Measurements from ENCODE around the gene ADGRL2.
"Not testable (repeated sequence)": the region's sequence is repeated elsewhere in the genome, so short reads cannot be mapped to it uniquely, and the experiment has no call there.

Gene ADGRL2

GRCh38 chr1:81874940-81875339, 74.2 kb downstream of the ADGRL2 start:
- Histone ChIP-seq H3K9me3 (ENCODE audit: low read length) (no peaks in the 10 kb centered on the region), H3K27me3 (ENCODE audit: insufficient read depth, low read length) (no peaks in the 10 kb centered on the region), H3K4me3 (ENCODE audit: low read length) (no peak overlapping the region), H3K36me3 (ENCODE audit: insufficient read depth, low read length) (peaks cover 3% of the 10 kb centered on the region), H3K4me1 (ENCODE audit: insufficient read depth, low read length) (peaks cover 19% of the 10 kb centered on the region), H2AFZ (ENCODE audit: low read depth, low read length) (no peak overlapping the region)

DNA sequence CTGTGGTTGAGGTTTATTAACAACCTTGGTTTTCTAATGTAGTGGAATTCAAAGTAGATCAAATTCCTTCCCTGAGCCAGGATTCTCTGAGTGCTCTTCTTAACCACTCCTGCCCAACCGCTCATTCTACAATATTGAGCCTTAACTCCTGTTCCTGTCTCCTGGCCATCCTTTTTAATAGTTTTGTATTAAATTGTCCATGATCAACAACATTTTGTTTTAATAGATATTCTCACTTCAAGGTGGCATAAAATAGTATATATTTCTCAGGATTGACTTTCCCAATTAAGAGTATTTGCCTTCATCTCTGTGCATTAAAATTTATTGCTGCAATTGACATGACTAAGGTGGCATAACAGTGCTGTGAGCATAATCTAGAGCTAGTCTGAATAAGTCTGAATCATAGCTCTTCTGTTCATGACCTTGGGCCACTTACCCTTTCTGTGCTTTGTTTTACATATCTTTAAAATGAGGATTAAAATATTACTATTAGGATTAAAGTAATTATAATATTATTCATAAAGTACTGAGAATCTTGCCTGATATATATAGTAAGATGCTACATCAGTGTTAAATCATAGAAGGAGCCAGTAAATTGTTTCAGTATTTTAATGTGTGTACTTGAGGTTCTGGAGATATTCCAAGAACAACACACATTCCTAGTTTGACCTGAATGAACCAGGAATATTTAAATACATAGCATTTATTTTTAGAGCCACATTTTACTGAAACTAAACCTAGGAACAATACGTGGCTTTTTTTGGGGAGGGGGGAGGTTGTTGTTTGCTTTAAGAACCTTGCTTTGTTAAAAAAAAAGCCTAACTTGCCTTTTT, 76.4 kb downstream of the ADGRL2 start:
- Histone ChIP-seq H3K4me1 (ENCODE audit: insufficient read depth, low read length) (peaks cover 24% of the 10 kb centered on the region), H3K36me3 (ENCODE audit: insufficient read depth, low read length) (peaks cover 2% of the 10 kb centered on the region), H2AFZ (ENCODE audit: low read depth, low read length) (no peak overlapping the region), H3K27me3 (ENCODE audit: insufficient read depth, low read length) (no peaks in the 10 kb centered on the region), H3K4me3 (ENCODE audit: low read length) (no peak overlapping the region), H3K9me3 (ENCODE audit: low read length) (no peaks in the 10 kb centered on the region)

DNA sequence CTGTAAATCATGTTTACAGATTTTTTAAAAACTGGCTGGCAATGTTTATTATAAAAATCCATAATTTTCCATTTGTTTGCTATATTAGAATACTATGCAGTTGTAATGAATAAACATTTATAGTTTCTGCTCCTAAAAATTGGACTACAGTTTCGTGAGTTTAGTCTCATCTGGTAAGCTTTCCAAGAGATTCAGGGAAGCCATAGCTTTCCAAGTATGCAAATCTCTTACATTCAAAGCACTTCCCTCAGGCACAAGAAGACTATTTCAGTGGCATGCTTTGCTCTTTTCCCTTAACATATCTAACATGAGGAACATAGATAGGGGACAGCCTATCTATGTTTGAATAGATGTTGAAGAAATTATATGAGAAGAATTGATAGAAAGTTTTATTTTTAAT, 77.2 kb downstream of the ADGRL2 start:
- H3K9me3 ChIP-seq (ENCODE audit: low read length), result no peaks in the 10 kb centered on the region
- H3K36me3 ChIP-seq (ENCODE audit: insufficient read depth, low read length), result peaks cover 5% of the 10 kb centered on the region
- H3K4me1 ChIP-seq (ENCODE audit: insufficient read depth, low read length), result peaks cover 24% of the 10 kb centered on the region
- H2AFZ ChIP-seq (ENCODE audit: low read depth, low read length), result no peak overlapping the region
- H3K4me3 ChIP-seq (ENCODE audit: low read length), result no peak overlapping the region
- no peaks in the 10 kb centered on the region for H3K27me3 ChIP-seq (ENCODE audit: insufficient read depth, low read length)

- peaks cover 24% of the 10 kb centered on the region for H3K4me1 ChIP-seq (ENCODE audit: insufficient read depth, low read length)
- no peak overlapping the region for H3K4me3 ChIP-seq (ENCODE audit: low read length)
- no peaks in the 10 kb centered on the region for H3K27me3 ChIP-seq (ENCODE audit: insufficient read depth, low read length)
- no peaks in the 10 kb centered on the region for H3K9me3 ChIP-seq (ENCODE audit: low read length)
- H2AFZ ChIP-seq (ENCODE audit: low read depth, low read length), result no peak overlapping the region
- peaks cover 5% of the 10 kb centered on the region for H3K36me3 ChIP-seq (ENCODE audit: insufficient read depth, low read length)
These were observed 77.8 kb downstream of the ADGRL2 start for GRCh38 chr1:81878538-81878937.

- H3K4me3 ChIP-seq (ENCODE audit: low read length), result no peak overlapping the region
- H3K4me1 ChIP-seq (ENCODE audit: insufficient read depth, low read length), result peaks cover 25% of the 10 kb centered on the region
- no peaks in the 10 kb centered on the region for H3K27me3 ChIP-seq (ENCODE audit: insufficient read depth, low read length)
- H2AFZ ChIP-seq (ENCODE audit: low read depth, low read length), result no peak overlapping the region
- no peaks in the 10 kb centered on the region for H3K9me3 ChIP-seq (ENCODE audit: low read length)
- H3K36me3 ChIP-seq (ENCODE audit: insufficient read depth, low read length), result peaks cover 20% of the 10 kb centered on the region
These were observed 80.0 kb downstream of the ADGRL2 start for GRCh38 chr1:81880781-81881180.

DNA sequence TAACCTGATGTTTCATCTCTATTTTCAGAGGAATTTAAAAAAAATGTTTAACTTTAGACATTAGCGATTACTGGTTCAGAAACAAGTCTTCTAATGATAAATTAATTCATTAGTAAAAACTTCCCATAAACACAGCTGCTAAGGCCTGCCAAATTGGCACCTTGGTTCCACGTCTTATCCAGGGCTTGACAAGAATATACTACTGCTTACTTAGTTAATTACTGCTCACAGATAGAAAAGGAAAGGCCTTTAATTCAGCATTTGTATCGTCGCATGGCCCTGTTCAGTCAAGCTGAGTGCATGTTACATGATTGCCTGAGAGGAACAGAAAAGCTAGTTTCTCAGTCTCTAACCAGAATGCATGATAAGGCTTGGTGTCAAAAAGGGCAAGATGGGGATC, 84.6 kb downstream of the ADGRL2 start:
- H3K9me3 ChIP-seq (ENCODE audit: low read length), result no peaks in the 10 kb centered on the region
- peaks cover 8% of the 10 kb centered on the region for H3K4me1 ChIP-seq (ENCODE audit: insufficient read depth, low read length)
- H3K27me3 ChIP-seq (ENCODE audit: insufficient read depth, low read length), result no peaks in the 10 kb centered on the region
- H3K36me3 ChIP-seq (ENCODE audit: insufficient read depth, low read length), result peaks cover 24% of the 10 kb centered on the region
- H3K4me3 ChIP-seq (ENCODE audit: low read length), result no peak overlapping the region
- no peak overlapping the region for H2AFZ ChIP-seq (ENCODE audit: low read depth, low read length)

- H3K9me3 ChIP-seq (ENCODE audit: low read length); H3K4me3 ChIP-seq (ENCODE audit: low read length); H3K27me3 ChIP-seq (ENCODE audit: insufficient read depth, low read length); H3K4me1 ChIP-seq (ENCODE audit: insufficient read depth, low read length); H2AFZ ChIP-seq (ENCODE audit: low read depth, low read length): not testable (repeated sequence)
- peaks cover 24% of the 10 kb centered on the region for H3K36me3 ChIP-seq (ENCODE audit: insufficient read depth, low read length)
These were observed 85.6 kb downstream of the ADGRL2 start for GRCh38 chr1:81886292-81886691.

DNA sequence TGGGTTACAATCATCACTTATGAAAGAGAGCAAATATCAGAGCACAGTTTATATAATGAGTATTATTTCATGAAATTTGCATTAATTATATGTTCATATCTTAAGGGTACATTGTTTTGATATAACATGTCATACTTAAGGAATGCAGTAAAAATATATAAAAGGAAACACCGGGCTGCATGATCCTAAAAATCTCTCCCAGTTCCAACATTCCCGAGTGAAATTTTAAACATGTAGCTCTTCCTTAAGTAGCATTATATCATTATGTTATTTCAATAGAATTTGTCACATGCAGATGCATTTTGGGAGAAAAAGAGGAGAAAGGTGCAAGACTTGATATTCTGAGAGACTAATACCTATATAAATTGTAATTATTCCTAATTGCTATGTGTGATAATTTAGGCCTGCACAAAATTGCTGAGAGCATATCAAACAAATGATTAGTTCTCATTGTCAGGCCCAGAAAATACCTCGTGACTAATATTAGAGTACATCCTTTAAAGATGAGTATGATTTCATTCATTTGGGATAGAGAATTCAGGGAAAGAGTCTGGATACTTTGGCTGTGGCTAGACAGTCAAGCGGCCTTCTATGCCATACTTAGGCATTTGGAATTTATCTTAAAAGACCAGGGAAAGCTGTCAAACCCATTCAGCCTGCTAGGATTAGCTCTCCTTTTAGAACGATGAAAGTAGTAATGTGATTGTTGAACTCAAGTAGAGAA, 86.8 kb downstream of the ADGRL2 start:
- H2AFZ ChIP-seq (ENCODE audit: low read depth, low read length), result no peak overlapping the region
- no peaks in the 10 kb centered on the region for H3K9me3 ChIP-seq (ENCODE audit: low read length)
- H3K4me1 ChIP-seq (ENCODE audit: insufficient read depth, low read length), result peaks cover 3% of the 10 kb centered on the region
- no peaks in the 10 kb centered on the region for H3K27me3 ChIP-seq (ENCODE audit: insufficient read depth, low read length)
- H3K36me3 ChIP-seq (ENCODE audit: insufficient read depth, low read length), result peaks cover 25% of the 10 kb centered on the region
- H3K4me3 ChIP-seq (ENCODE audit: low read length), result no peak overlapping the region

- H3K36me3 ChIP-seq (ENCODE audit: insufficient read depth, low read length), result peaks cover 19% of the 10 kb centered on the region
- H3K4me3 ChIP-seq (ENCODE audit: low read length), result no peak overlapping the region
- peaks cover 3% of the 10 kb centered on the region for H3K4me1 ChIP-seq (ENCODE audit: insufficient read depth, low read length)
- H3K27me3 ChIP-seq (ENCODE audit: insufficient read depth, low read length), result no peaks in the 10 kb centered on the region
- no peaks in the 10 kb centered on the region for H3K9me3 ChIP-seq (ENCODE audit: low read length)
- H2AFZ ChIP-seq (ENCODE audit: low read depth, low read length), result no peak overlapping the region
These were observed 88.4 kb downstream of the ADGRL2 start for GRCh38 chr1:81889166-81889565.

DNA sequence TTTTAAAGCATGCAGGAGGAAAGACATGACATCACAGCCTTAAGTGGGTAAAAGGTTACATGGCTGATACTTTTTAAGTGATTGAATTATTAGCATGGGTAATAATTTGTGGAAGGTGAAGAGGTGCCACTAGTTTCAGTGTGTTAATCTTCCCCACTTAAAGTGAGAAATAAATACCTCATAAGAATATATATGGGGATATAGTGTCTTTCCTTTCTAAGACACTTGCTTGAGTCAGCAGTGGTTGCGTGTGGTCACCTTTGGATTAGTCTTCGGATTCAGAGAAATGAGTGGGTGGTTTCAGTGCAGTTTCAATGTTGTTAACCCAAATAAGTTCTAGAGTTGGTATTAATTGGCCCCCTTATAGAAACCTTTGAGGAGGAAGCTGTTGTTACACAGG, 94.1 kb downstream of the ADGRL2 start:
- H2AFZ ChIP-seq (ENCODE audit: low read depth, low read length), result no peak overlapping the region
- H3K9me3 ChIP-seq (ENCODE audit: low read length), result no peaks in the 10 kb centered on the region
- peaks cover 6% of the 10 kb centered on the region for H3K36me3 ChIP-seq (ENCODE audit: insufficient read depth, low read length)
- no peak overlapping the region for H3K4me3 ChIP-seq (ENCODE audit: low read length)
- peaks cover 2% of the 10 kb centered on the region for H3K4me1 ChIP-seq (ENCODE audit: insufficient read depth, low read length)
- no peaks in the 10 kb centered on the region for H3K27me3 ChIP-seq (ENCODE audit: insufficient read depth, low read length)

GRCh38 chr1:81899214-81899821, 98.6 kb downstream of the ADGRL2 start:
- Histone ChIP-seq H3K4me3 (ENCODE audit: low read length) (no peak overlapping the region), H3K4me1 (ENCODE audit: insufficient read depth, low read length) (peaks cover 2% of the 10 kb centered on the region), H3K36me3 (ENCODE audit: insufficient read depth, low read length) (peaks cover 8% of the 10 kb centered on the region), H3K9me3 (ENCODE audit: low read length) (no peaks in the 10 kb centered on the region), H3K27me3 (ENCODE audit: insufficient read depth, low read length) (no peaks in the 10 kb centered on the region), H2AFZ (ENCODE audit: low read depth, low read length) (no peak overlapping the region)

GRCh38 chr1:81907575-81907974, 106.8 kb downstream of the ADGRL2 start:
- Histone ChIP-seq H3K4me3 (ENCODE audit: low read length) (no peak overlapping the region), H2AFZ (ENCODE audit: low read depth, low read length) (no peak overlapping the region), H3K27me3 (ENCODE audit: insufficient read depth, low read length) (no peaks in the 10 kb centered on the region), H3K4me1 (ENCODE audit: insufficient read depth, low read length) (peaks cover 10% of the 10 kb centered on the region), H3K36me3 (ENCODE audit: insufficient read depth, low read length) (peaks cover 34% of the 10 kb centered on the region), H3K9me3 (ENCODE audit: low read length) (no peaks in the 10 kb centered on the region)

- Histone ChIP-seq H2AFZ (ENCODE audit: low read depth, low read length) (no peak overlapping the region), H3K27me3 (ENCODE audit: insufficient read depth, low read length) (no peaks in the 10 kb centered on the region), H3K9me3 (ENCODE audit: low read length) (no peaks in the 10 kb centered on the region), H3K4me3 (ENCODE audit: low read length) (no peak overlapping the region), H3K36me3 (ENCODE audit: insufficient read depth, low read length) (peaks cover 39% of the 10 kb centered on the region), H3K4me1 (ENCODE audit: insufficient read depth, low read length) (no peaks in the 10 kb centered on the region)
These were observed 111.6 kb downstream of the ADGRL2 start for GRCh38 chr1:81912383-81912782.
